H1 (cell line): ENCODE results near the gene ILK. TPM values are rescaled to one million over a fixed set of nuclear protein-coding genes. Genes with fewer than 3 reads are reported as not detected.

ENCODE experiments used
- CTCF ChIA-PET: fragments of 300-600 bp; sonication (Branson Sonifier 250); formaldehyde crosslinking; loops from one replicate; lab custom pipeline; 2021; ENCODE audit not compliant: partially characterized antibody; lab: Charles Lee
- POLR2A ChIA-PET: fragments of 300-600 bp; sonication (Branson Sonifier 250); formaldehyde crosslinking; loops from one replicate; lab custom pipeline; 2021; ENCODE audit warnings: inconsistent platforms; ENCODE audit not compliant: partially characterized antibody; lab: Charles Lee
- DNase-seq, 2 experiments: peaks; one replicate each; pipeline versions ENCODE4 v3.0.0 to v3.0.0-alpha.2; 2010 to 2022; ENCODE audit warnings: low spot score in 2 of 2, low read depth in 1 of 2, mixed read lengths in 1 of 2
- FAIRE-seq: peaks from 2 replicates; lab custom pipeline; 2011; peaks lifted over from hg19 to GRCh38; lab: Jason Lieb, UNC
- H2AFZ ChIP-seq: 2 replicates; pipeline ENCODE4 v1.8.1; 2012; ENCODE audit warnings: low read length, inconsistent platforms
- H2AK5ac ChIP-seq: 2 replicates; pipeline ENCODE4 v1.6.1; 2013; ENCODE audit warnings: low read depth, low read length
- H2BK120ac ChIP-seq: replicated peaks from 2 replicates; pipeline ENCODE3; 2013; ENCODE audit warnings: low read depth, low read length, inconsistent platforms
- H2BK12ac ChIP-seq: 2 replicates; pipeline ENCODE4 v1.6.1; 2013; ENCODE audit warnings: low read depth, low read length
- H2BK15ac ChIP-seq: 2 replicates; pipeline ENCODE4 v1.6.1; 2013; ENCODE audit warnings: low read length
- H2BK20ac ChIP-seq: 2 replicates; pipeline ENCODE4 v1.6.1; 2013; ENCODE audit warnings: low read length
- H2BK5ac ChIP-seq: 2 replicates; pipeline ENCODE4 v1.6.1; 2013; ENCODE audit warnings: low read depth, low read length
- H3K14ac ChIP-seq: 2 replicates; pipeline ENCODE4 v1.6.1; 2013; ENCODE audit warnings: inconsistent platforms; ENCODE audit not compliant: insufficient read length
- H3K18ac ChIP-seq: 2 replicates; pipeline ENCODE4 v1.6.1; 2013; ENCODE audit warnings: low read length; ENCODE audit errors: extremely low read depth
- H3K23ac ChIP-seq: 2 replicates; pipeline ENCODE4 v1.6.1; 2013; ENCODE audit warnings: inconsistent platforms; ENCODE audit not compliant: insufficient read length
- H3K23me2 ChIP-seq: 2 replicates; pipeline ENCODE4 v1.6.1; 2013; ENCODE audit warnings: low read depth, low read length
- H3K27ac ChIP-seq: 2 replicates; pipeline ENCODE4 v1.6.1; 2011; ENCODE audit warnings: low read depth, low read length, inconsistent platforms
- H3K27me3 ChIP-seq, 4 experiments: replicated peaks in 1 of 4; 1 replicate in 1 of 4; 2 replicates in 3 of 4; pipeline versions ENCODE4 v1.6.1 to v1.8.1; 2011 to 2013; ENCODE audit warnings: low read length in 3 of 4, mild to moderate bottlenecking in 3 of 4, inconsistent platforms in 2 of 4, mixed read lengths in 2 of 4, moderate library complexity in 1 of 4; ENCODE audit not compliant: control insufficient read depth in 3 of 4, insufficient read depth in 3 of 4; ENCODE audit errors: extremely low read depth in 1 of 4
- H3K36me3 ChIP-seq, 4 experiments: 2 replicates each; pipeline versions ENCODE4 v1.6.1 to v1.8.1; 2011 to 2013; ENCODE audit warnings: mild to moderate bottlenecking in 4 of 4, low read length in 3 of 4, moderate library complexity in 2 of 4, control low read depth in 1 of 4, inconsistent platforms in 1 of 4; ENCODE audit not compliant: insufficient read depth in 4 of 4, control insufficient read depth in 2 of 4
- H3K4ac ChIP-seq: replicated peaks from 2 replicates; pipeline ENCODE3; 2013; ENCODE audit warnings: low read length, low read depth, mixed read lengths, inconsistent platforms; ENCODE audit not compliant: insufficient read length
- H3K4me1 ChIP-seq, 4 experiments: replicated peaks in 1 of 4; 1 replicate in 1 of 4; 2 replicates in 3 of 4; pipeline versions ENCODE4 v1.6.1 to v1.8.1; 2011 to 2013; ENCODE audit warnings: low read length in 3 of 4, inconsistent platforms in 2 of 4, mixed read lengths in 1 of 4; ENCODE audit not compliant: insufficient read depth in 4 of 4, control insufficient read depth in 3 of 4
- H3K4me2 ChIP-seq, 2 experiments: 2 replicates each; pipeline versions ENCODE4 v1.6.1 to v1.8.1; 2011 to 2013; ENCODE audit warnings: low read depth in 2 of 2, low read length in 2 of 2, control low read depth in 1 of 2, inconsistent platforms in 1 of 2, mild to moderate bottlenecking in 1 of 2; ENCODE audit not compliant: insufficient read depth in 1 of 2
- H3K4me3 ChIP-seq, 4 experiments: fragments of 200-600, 300-600 bp in 1 of 4; sonication (generic), shearing (Covaris generic), sonication (Bioruptor Twin) in 1 of 4; 2 replicates each; pipeline versions ENCODE4 v1.5.1 to v1.8.1; 2011 to 2016; ENCODE audit warnings: low read length in 4 of 4, low read depth in 3 of 4, control low read depth in 2 of 4, inconsistent platforms in 2 of 4, mild to moderate bottlenecking in 2 of 4, mixed read lengths in 1 of 4, moderate library complexity in 1 of 4; ENCODE audit not compliant: insufficient read depth in 2 of 4; ENCODE audit errors: extremely low read depth in 1 of 4
- H3K56ac ChIP-seq: replicated peaks from 2 replicates; pipeline ENCODE3; 2013; ENCODE audit warnings: low read depth, mild to moderate bottlenecking, mixed read lengths, low read length, inconsistent platforms; ENCODE audit not compliant: insufficient read length
- H3K79me1 ChIP-seq: 2 replicates; pipeline ENCODE4 v1.6.1; 2013; ENCODE audit warnings: low read depth, low read length, control low read depth
- H3K79me2 ChIP-seq, 2 experiments: 2 replicates each; pipeline versions ENCODE4 v1.6.1 to v1.8.1; 2012 to 2013; ENCODE audit warnings: low read length in 2 of 2, mild to moderate bottlenecking in 2 of 2, inconsistent platforms in 1 of 2; ENCODE audit not compliant: insufficient read depth in 2 of 2, control insufficient read depth in 1 of 2
- H3K9ac ChIP-seq, 4 experiments: replicated peaks in 1 of 4; 1 replicate in 1 of 4; 2 replicates in 3 of 4; pipeline versions ENCODE4 v1.6.1 to v1.8.1; 2011 to 2013; ENCODE audit warnings: low read depth in 3 of 4, low read length in 3 of 4, control low read depth in 2 of 4, mild to moderate bottlenecking in 2 of 4, moderate library complexity in 2 of 4, inconsistent platforms in 1 of 4; ENCODE audit errors: extremely low read depth in 1 of 4
- H3K9me3 ChIP-seq, 2 experiments: 2 replicates each; pipeline versions ENCODE4 v1.6.1 to v1.8.1; 2012 to 2013; ENCODE audit warnings: mild to moderate bottlenecking in 2 of 2, moderate library complexity in 2 of 2, control low read depth in 1 of 2, inconsistent platforms in 1 of 2, low read depth in 1 of 2, low read length in 1 of 2, mixed read lengths in 1 of 2; ENCODE audit not compliant: insufficient read depth in 2 of 2
- H4K20me1 ChIP-seq, 2 experiments: replicated peaks in 1 of 2; 2 replicates each; pipeline versions ENCODE3 to v1.8.1; 2011 to 2013; ENCODE audit warnings: inconsistent platforms in 2 of 2, low read length in 2 of 2, mild to moderate bottlenecking in 1 of 2; ENCODE audit not compliant: insufficient read depth in 2 of 2, control insufficient read depth in 1 of 2
- H4K5ac ChIP-seq: 2 replicates; pipeline ENCODE4 v1.6.1; 2013; ENCODE audit warnings: low read length, low read depth, mixed read lengths, inconsistent platforms; ENCODE audit not compliant: insufficient read length
- H4K8ac ChIP-seq: 2 replicates; pipeline ENCODE4 v1.8.0; 2013; ENCODE audit warnings: mild to moderate bottlenecking, moderate library complexity, low read length, inconsistent platforms; ENCODE audit not compliant: insufficient read depth; ENCODE audit errors: extremely low read depth
- H4K91ac ChIP-seq: replicated peaks from 2 replicates; pipeline ENCODE3; 2013; ENCODE audit warnings: low read length, mixed read lengths, inconsistent platforms; ENCODE audit not compliant: insufficient read length
- ASH2L ChIP-seq: fragments of 200-600, 300-600 bp; sonication (generic); IDR thresholded peaks from one replicate; pipeline ENCODE4 v1.7.1; 2017; ENCODE audit warnings: low read length
- CBX8 ChIP-seq: fragments of 300-800, 300-1000 bp; sonication (generic); IDR thresholded peaks from 2 replicates; pipeline ENCODE4 v1.7.1; 2016; ENCODE audit warnings: low read depth, low read length, borderline replicate concordance
- CHD2 ChIP-seq: IDR thresholded peaks from 2 replicates; pipeline ENCODE4 v1.6.1; 2012; ENCODE audit warnings: low read length, improper control_type of control experiment
- FOSL1 ChIP-seq: IDR thresholded peaks from 2 replicates; pipeline ENCODE4 v1.6.1; 2011; ENCODE audit warnings: mild to moderate bottlenecking, low read depth, low read length, moderate library complexity; ENCODE audit not compliant: insufficient read depth
- MAX ChIP-seq: IDR thresholded peaks from 2 replicates; pipeline ENCODE4 v1.6.1; 2012; ENCODE audit warnings: inconsistent platforms
- POU5F1 ChIP-seq: IDR thresholded peaks from 2 replicates; pipeline ENCODE4 v1.6.1; 2011; ENCODE audit warnings: low read depth, mild to moderate bottlenecking, low read length, moderate library complexity
- RFX5 ChIP-seq: IDR thresholded peaks from 2 replicates; pipeline ENCODE4 v1.6.1; 2011; ENCODE audit warnings: low read depth, low read length, improper control_type of control experiment, borderline replicate concordance
- RXRA ChIP-seq: IDR thresholded peaks from 2 replicates; pipeline ENCODE4 v1.6.1; 2011; ENCODE audit warnings: low read depth, mild to moderate bottlenecking, low read length, moderate library complexity; ENCODE audit not compliant: insufficient read depth
- SIRT6 ChIP-seq: IDR thresholded peaks from one replicate; pipeline ENCODE4 v1.7.1; 2012; ENCODE audit warnings: low read length, inconsistent platforms
- SP4 ChIP-seq: IDR thresholded peaks from 2 replicates; pipeline ENCODE4 v1.6.1; 2012; ENCODE audit warnings: low read length, inconsistent platforms
- TAF7 ChIP-seq: optimal IDR thresholded peaks from 2 replicates; pipeline ENCODE3; 2011; ENCODE audit warnings: low read depth, mild to moderate bottlenecking, inconsistent platforms, low read length, moderate library complexity, borderline replicate concordance
- TEAD4 ChIP-seq: IDR thresholded peaks from 2 replicates; pipeline ENCODE4 v1.6.1; 2012; ENCODE audit warnings: low read depth, low read length, inconsistent platforms, mixed read lengths
- ZNF274 ChIP-seq: IDR thresholded peaks from 2 replicates; pipeline ENCODE4 v1.7.0; 2012; ENCODE audit warnings: low read length, borderline replicate concordance; ENCODE audit errors: extremely low read depth
- WGBS, 2 experiments: shearing (Covaris generic) in 1 of 2; methylation state at CpG; one replicate each; pipeline versions ENCODE4 v1.1.6 to v1.1.7; 2013 to 2015; ENCODE audit warnings: low lambda C conversion rate in 2 of 2, mixed read lengths in 2 of 2, inconsistent platforms in 1 of 2, low coverage in 1 of 2, missing lambda C conversion rate in 1 of 2; ENCODE audit not compliant: insufficient replicate concordance in 2 of 2, insufficient coverage in 1 of 2, insufficient read length in 1 of 2; ENCODE audit errors: extremely low coverage in 1 of 2, missing lambda C conversion rate in 1 of 2; 5-methylcytosine and 5-hydroxymethylcytosine counted together
- polyA plus RNA-seq, 7 experiments: library from polyadenylated mRNA; depleted of rRNA in 3 of 7; stranded (reverse) in 5 of 7; unstranded in 2 of 7; fragments of >200 nt in 5 of 7; fragments of 200-250 nt in 2 of 7; gene quantifications; 1 replicate in 5 of 7; 2 replicates in 1 of 7; 4 replicates in 1 of 7; pipeline versions ENCODE4 v1.2.1 to v1.2.3, GENCODE V29; 2011 to 2013; ENCODE audit warnings: missing spikeins in 2 of 7, mixed read lengths in 2 of 7
- total RNA-seq: library from RNA; stranded (reverse); fragmentation: NEBNext Ultra II Directional; extraction: Animal tissue kit (Norgen Biotek cat#: 25700); gene quantifications from 2 replicates; pipeline ENCODE4 v1.2.1, GENCODE V29; 2021
- TF ChIP-seq, protein P1 (sequence below): IDR thresholded peaks from 2 replicates; pipeline ENCODE4 v1.6.1; 2011; ENCODE audit warnings: low read length, improper control_type of control experiment

ILK gene
- total and polyA plus RNA-seq, 2 of the 8 experiments (the other 6 are each of a cell fraction or from before 2014, with no cell fraction given), result 91.4 to 132 TPM

DNA sequence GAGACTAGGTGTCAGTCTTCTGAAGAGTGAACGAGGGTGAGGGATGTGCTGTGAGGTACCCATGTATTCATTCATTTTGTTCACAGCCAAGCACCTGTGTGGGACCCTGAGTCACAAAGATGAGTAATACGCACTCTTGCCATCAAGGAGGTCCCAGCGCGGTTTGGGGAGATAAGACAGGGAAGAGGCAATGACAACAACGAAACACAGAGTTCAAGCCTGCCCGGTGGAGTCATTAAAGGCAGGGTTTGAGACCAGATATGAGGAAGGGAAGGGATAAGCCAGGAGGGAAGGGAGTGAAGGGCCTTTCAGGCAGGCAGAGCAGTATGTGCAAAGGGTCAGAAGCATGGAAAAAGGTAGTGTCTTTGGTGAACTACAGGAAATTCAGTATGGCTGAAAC lies 47.4 kb downstream of the ILK start:
- no peak overlapping the region for H3K18ac ChIP-seq
- H3K56ac ChIP-seq, result no peak overlapping the region
- 89% methylated on average over 6 of the region's 6 CpGs; no CpG with 5 or more reads in 1 of the 2 experiments for whole genome bisulfite sequencing, 2 experiments
- H4K8ac ChIP-seq, result no peak overlapping the region
- no peak overlapping the region for H2BK15ac ChIP-seq
- no peak overlapping the region for H2AFZ ChIP-seq
- no peaks in the 10 kb centered on the region for H3K9me3 ChIP-seq
- no peak overlapping the region for H4K91ac ChIP-seq
- ChIA-PET CTCF (interaction anchor here (1.2 to 2.6 kb wide), 4 partner anchors 12 to 20 kb away, joined by 3 to 10 read pairs (median 7); no protein-coding TSS in a partner anchor), POLR2A (interaction anchor here (1.2 kb wide), 1 partner anchor 8 kb away, joined by 3 read pairs; no protein-coding TSS in a partner anchor)
- no peak overlapping the region for H2BK12ac ChIP-seq
- H3K27me3 ChIP-seq, result peaks cover 0 to 19% (median 16%) of the 10 kb centered on the region in 4 experiments; a peak in 6 of 7 replicates
- H3K4me1 ChIP-seq, result peaks cover 3 to 14% (median 5%) of the 10 kb centered on the region in 4 experiments; a peak in 6 of 7 replicates
- no peak overlapping the region for H3K4ac ChIP-seq
- no peak overlapping the region for H3K9ac ChIP-seq
- H3K79me1 ChIP-seq, result no peaks in the 10 kb centered on the region
- no peak overlapping the region for H2BK120ac ChIP-seq
- H3K23ac ChIP-seq, result no peak overlapping the region
- H3K14ac ChIP-seq, result no peak overlapping the region
- H3K23me2 ChIP-seq, result peaks cover 4% of the 10 kb centered on the region
- H2BK5ac ChIP-seq, result no peak overlapping the region
- DNase-seq (no peak), FAIRE-seq (no peak)
- no peaks in the 10 kb centered on the region for H3K79me2 ChIP-seq
- no peaks in the 10 kb centered on the region for H3K36me3 ChIP-seq
- no peak overlapping the region for H4K5ac ChIP-seq
- no peak overlapping the region for H3K4me2 ChIP-seq
- no peak overlapping the region for H2BK20ac ChIP-seq
- H3K27ac ChIP-seq, result no peak overlapping the region
- H3K4me3 ChIP-seq, result no peak overlapping the region
- peaks cover 0 to 3% of the 10 kb centered on the region in 2 experiments for H4K20me1 ChIP-seq
- H2AK5ac ChIP-seq, result no peak overlapping the region
- TF ChIP-seq SP4 (no peak), CBX8 (no peak), SIRT6 (no peak), TEAD4 (no peak), FOSL1 (no peak), MAX (no peak), CHD2 (no peak), ASH2L (no peak), TAF7 (no peak), RFX5 (no peak), ZNF274 (no peak), POU5F1 (no peak), RXRA (no peak)
- TF ChIP-seq, protein P1, sequence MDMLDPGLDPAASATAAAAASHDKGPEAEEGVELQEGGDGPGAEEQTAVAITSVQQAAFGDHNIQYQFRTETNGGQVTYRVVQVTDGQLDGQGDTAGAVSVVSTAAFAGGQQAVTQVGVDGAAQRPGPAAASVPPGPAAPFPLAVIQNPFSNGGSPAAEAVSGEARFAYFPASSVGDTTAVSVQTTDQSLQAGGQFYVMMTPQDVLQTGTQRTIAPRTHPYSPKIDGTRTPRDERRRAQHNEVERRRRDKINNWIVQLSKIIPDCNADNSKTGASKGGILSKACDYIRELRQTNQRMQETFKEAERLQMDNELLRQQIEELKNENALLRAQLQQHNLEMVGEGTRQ, result no peak
